ENCODE results near the gene KLF18.

- TF ChIP-seq CTCF (conservative IDR thresholded peaks at IDR 0.05): no peak; the same call in 1 of the 2 replicates
- no peak for TF ChIP-seq EZH2 (IDR thresholded peaks at IDR 0.05; ENCODE audit: low read depth)
Observed at GRCh38 chr1:44103270-44104131, 37.9 kb downstream of the KLF18 start.

Data from PC-9 (cell line).